Lung (tissue), 12 donors: ENCODE data around the gene PFDN1. TPM values are rescaled to one million over a fixed set of nuclear protein-coding genes. Genes with fewer than 3 reads are reported as not detected.

Experiments used
- ATAC-seq: fragments of 200-7000 bp; cut with Tn5 transposase; one replicate; pipeline ENCODE4 v1.9.1; 2020; ENCODE audit warnings: moderate number of reproducible peaks; ENCODE audit not compliant: insufficient read depth, low FRiP score
- DNase-seq, 3 donors: peaks; one replicate each; pipeline ENCODE4 v3.0.0-alpha.2; 2013 to 2017
- H3K27ac ChIP-seq, 2 donors: one replicate each; pipeline ENCODE4 v1.5.1; 2013; ENCODE audit warnings: mild to moderate bottlenecking in 2 of 2, moderate library complexity in 2 of 2, control low read depth in 1 of 2, inconsistent platforms in 1 of 2, low read depth in 1 of 2, low read length in 1 of 2
- H3K27me3 ChIP-seq, 3 donors: one replicate each; pipeline ENCODE4 v1.5.1; 2013; ENCODE audit warnings: low read length in 2 of 3; ENCODE audit not compliant: control insufficient read depth in 3 of 3, insufficient read depth in 3 of 3
- H3K36me3 ChIP-seq, 4 donors: one replicate each; pipeline ENCODE4 v1.5.1; 2013; ENCODE audit warnings: low read length in 4 of 4, mild to moderate bottlenecking in 1 of 4, moderate library complexity in 1 of 4; ENCODE audit not compliant: control insufficient read depth in 4 of 4, insufficient read depth in 4 of 4
- H3K4me1 ChIP-seq, 5 donors: one replicate each; pipeline ENCODE4 v1.5.1; 2013; ENCODE audit warnings: low read length in 5 of 5, mild to moderate bottlenecking in 2 of 5, moderate library complexity in 1 of 5; ENCODE audit not compliant: control insufficient read depth in 5 of 5, insufficient read depth in 5 of 5
- H3K4me3 ChIP-seq: one replicate; pipeline ENCODE4 v1.5.1; 2013; ENCODE audit warnings: mild to moderate bottlenecking, control low read depth, moderate library complexity
- H3K9ac ChIP-seq, 2 donors: one replicate each; pipeline ENCODE4 v1.5.1; 2013; ENCODE audit warnings: low read length in 2 of 2, control low read depth in 1 of 2; ENCODE audit not compliant: insufficient read depth in 1 of 2
- H3K9me3 ChIP-seq, 4 donors: one replicate each; pipeline ENCODE4 v1.5.1; 2013; ENCODE audit warnings: low read length in 3 of 4, mild to moderate bottlenecking in 1 of 4, moderate library complexity in 1 of 4; ENCODE audit not compliant: control insufficient read depth in 4 of 4, insufficient read depth in 3 of 4
- WGBS, 2 donors: extraction: QIAGEN DNeasy Blood & Tissue Kit; methylation state at CpG; one replicate each; pipeline ENCODE4 v1.1.7; 2013; 5-methylcytosine and 5-hydroxymethylcytosine counted together
- polyA plus RNA-seq, 2 donors: library from polyadenylated mRNA; stranded (reverse); fragments of 200-250 nt; gene quantifications; one replicate each; pipeline ENCODE4 v1.2.1, GENCODE V29; 2013
- total RNA-seq, 2 donors: library from RNA; depleted of rRNA in 1 of 2; stranded (reverse); fragments of >200 nt in 1 of 2; gene quantifications; one replicate each; pipeline ENCODE4 v1.2.1, GENCODE V29; 2014 to 2021
- TF ChIP-seq, protein P1 (sequence below): IDR thresholded peaks from 2 replicates; pipeline ENCODE4 v1.5.1; 2012; ENCODE audit warnings: mild to moderate bottlenecking; ENCODE audit errors: control extremely low read depth, extremely low read depth
- donor health status: control.
- donor health status: control.
- donor health status: Bipolar disorder and iron deficiency.
- donor health status: healthy.
- donor health status: DM: yes; HTN: yes; CAD: no.

The PFDN1 gene
- total and polyA plus RNA-seq, 4 donors, result 42.0 to 108 (median 51.6) TPM

GRCh38 chr5:140259500-140259899, 43.4 kb downstream of the PFDN1 start:
- H3K4me3 ChIP-seq, result no peak overlapping the region
- no peaks in the 10 kb centered on the region for H3K9me3 ChIP-seq
- no peak overlapping the region for H3K9ac ChIP-seq
- no peaks in the 10 kb centered on the region for H3K27me3 ChIP-seq
- 83 to 86% methylated on average over 2 of the region's 2 CpGs for WGBS, 2 donors
- TF ChIP-seq, protein P1, sequence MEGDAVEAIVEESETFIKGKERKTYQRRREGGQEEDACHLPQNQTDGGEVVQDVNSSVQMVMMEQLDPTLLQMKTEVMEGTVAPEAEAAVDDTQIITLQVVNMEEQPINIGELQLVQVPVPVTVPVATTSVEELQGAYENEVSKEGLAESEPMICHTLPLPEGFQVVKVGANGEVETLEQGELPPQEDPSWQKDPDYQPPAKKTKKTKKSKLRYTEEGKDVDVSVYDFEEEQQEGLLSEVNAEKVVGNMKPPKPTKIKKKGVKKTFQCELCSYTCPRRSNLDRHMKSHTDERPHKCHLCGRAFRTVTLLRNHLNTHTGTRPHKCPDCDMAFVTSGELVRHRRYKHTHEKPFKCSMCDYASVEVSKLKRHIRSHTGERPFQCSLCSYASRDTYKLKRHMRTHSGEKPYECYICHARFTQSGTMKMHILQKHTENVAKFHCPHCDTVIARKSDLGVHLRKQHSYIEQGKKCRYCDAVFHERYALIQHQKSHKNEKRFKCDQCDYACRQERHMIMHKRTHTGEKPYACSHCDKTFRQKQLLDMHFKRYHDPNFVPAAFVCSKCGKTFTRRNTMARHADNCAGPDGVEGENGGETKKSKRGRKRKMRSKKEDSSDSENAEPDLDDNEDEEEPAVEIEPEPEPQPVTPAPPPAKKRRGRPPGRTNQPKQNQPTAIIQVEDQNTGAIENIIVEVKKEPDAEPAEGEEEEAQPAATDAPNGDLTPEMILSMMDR, result no peak
- no peak overlapping the region for H3K27ac ChIP-seq
- H3K4me1 ChIP-seq, result peaks cover 0 to 16% (median 6%) of the 10 kb centered on the region in 5 donors
- peaks cover 0 to 5% (median 3%) of the 10 kb centered on the region in 4 donors for H3K36me3 ChIP-seq
- DNase-seq (no peak), ATAC-seq (no peak)

- Histone ChIP-seq H3K27ac (no peak overlapping the region), H3K9me3 (no peaks in the 10 kb centered on the region), H3K9ac (no peak overlapping the region), H3K4me3 (no peak overlapping the region), H3K4me1 (peaks cover 4 to 18% (median 6%) of the 10 kb centered on the region in 5 donors), H3K36me3 (peaks cover 0 to 5% (median 3%) of the 10 kb centered on the region in 4 donors), H3K27me3 (no peaks in the 10 kb centered on the region)
- TF ChIP-seq, protein P1, result no peak
- 90 to 92% methylated on average over 4 of the region's 4 CpGs for WGBS, 2 donors
- no peak for ATAC-seq
- no peak for DNase-seq
Measured at GRCh38 chr5:140258873-140259272, 44.0 kb downstream of the PFDN1 start.

- no peak overlapping the region for H3K4me3 ChIP-seq
- peaks cover 0 to 5% (median 3%) of the 10 kb centered on the region in 4 donors for H3K36me3 ChIP-seq
- ATAC-seq, result no peak
- H3K9ac ChIP-seq, result no peak overlapping the region
- 83 to 89% methylated on average over 3 of the region's 3 CpGs for WGBS, 2 donors
- H3K27ac ChIP-seq, result no peak overlapping the region
- no peaks in the 10 kb centered on the region for H3K27me3 ChIP-seq
- TF ChIP-seq, protein P1, result no peak
- H3K9me3 ChIP-seq, result no peaks in the 10 kb centered on the region
- peaks cover 4 to 20% (median 6%) of the 10 kb centered on the region in 5 donors for H3K4me1 ChIP-seq
- DNase-seq, result no peak
Measured at GRCh38 chr5:140258016-140258415, 44.9 kb downstream of the PFDN1 start.

- Histone ChIP-seq H3K27ac (no peak overlapping the region), H3K27me3 (no peaks in the 10 kb centered on the region), H3K4me1 (peaks cover 4 to 25% (median 6%) of the 10 kb centered on the region in 5 donors), H3K9ac (no peak overlapping the region), H3K4me3 (no peak overlapping the region), H3K36me3 (peaks cover 0 to 8% (median 3%) of the 10 kb centered on the region in 4 donors), H3K9me3 (no peaks in the 10 kb centered on the region)
- ATAC-seq (no peak), DNase-seq (no peak)
- 94 to 97% methylated on average over 6 of the region's 6 CpGs for WGBS, 2 donors
- TF ChIP-seq, protein P1, result no peak
Measured at GRCh38 chr5:140256726-140257125, 46.2 kb downstream of the PFDN1 start.
